Activated B cell treated with CpG ODN at 0.5 μM for 24 hours (primary cell): ENCODE results near the gene IL19. TPM values are rescaled to one million over a fixed set of nuclear protein-coding genes. Genes with fewer than 3 reads are reported as not detected.

Experiments
- ATAC-seq: fragments of 200-7000 bp; cut with Tn5 transposase; one replicate; pipeline ENCODE4 v1.10.0; 2021; ENCODE audit warnings: low read depth, mild to moderate bottlenecking, moderate library complexity
- CTCF ChIA-PET: fragments of 350-600 bp; sonication (Branson Sonifier 250); formaldehyde crosslinking; loops from one replicate; lab custom pipeline; 2021; ENCODE audit warnings: antibody characterized with exemption; lab: Charles Lee
- POLR2A ChIA-PET: fragments of 350-600 bp; sonication (Branson Sonifier 250); formaldehyde crosslinking; loops from one replicate; lab custom pipeline; 2021; ENCODE audit warnings: antibody characterized with exemption; lab: Charles Lee
- DNase-seq: peaks from one replicate; pipeline ENCODE4 v3.0.0; 2022
- H3K27ac Mint-ChIP-seq: one replicate; pipeline ENCODE4 v1.8.0; 2020; ENCODE audit warnings: mixed read lengths
- H3K27me3 Mint-ChIP-seq: one replicate; pipeline ENCODE4 v1.8.0; 2021; ENCODE audit warnings: mixed read lengths
- H3K36me3 Mint-ChIP-seq: one replicate; pipeline ENCODE4 v1.8.0; 2021; ENCODE audit warnings: low read depth, mixed read lengths
- H3K4me1 Mint-ChIP-seq: one replicate; pipeline ENCODE4 v1.8.0; 2021; ENCODE audit warnings: mixed read lengths
- H3K4me3 Mint-ChIP-seq: one replicate; pipeline ENCODE4 v1.8.0; 2020; ENCODE audit warnings: mild to moderate bottlenecking, mixed read lengths
- H3K9me3 Mint-ChIP-seq: one replicate; pipeline ENCODE4 v1.8.0; 2020; ENCODE audit warnings: mixed read lengths
- CTCF ChIP-seq: fragments of 200-600 bp; IDR thresholded peaks from one replicate; pipeline ENCODE4 v1.8.0; 2022; ENCODE audit warnings: antibody characterized with exemption, mild to moderate bottlenecking
- intact Hi-C: fragments of 100-400 bp; cut with micrococcal nuclease; formaldehyde crosslinking; loops from one replicate; pipeline ENCODE4 v1.15.1; 2024
- total RNA-seq: library from RNA; stranded (reverse); gene quantifications from 2 replicates; pipeline ENCODE4 v1.2.3, GENCODE V29; 2022

The IL19 gene
- total RNA-seq, 1 donor from 2014 or later = not detected

GRCh38 chr1:206867239-206867638 is 96.7 kb downstream of the IL19 start:
- Mint-ChIP-seq H3K27ac (no peak overlapping the region), H3K4me1 (peaks cover 6% of the 10 kb centered on the region), H3K36me3 (no peaks in the 10 kb centered on the region), H3K4me3 (no peak overlapping the region), H3K9me3 (no peaks in the 10 kb centered on the region), H3K27me3 (peaks cover 17% of the 10 kb centered on the region)
- CTCF ChIA-PET = interaction anchor here (2.6 to 5.6 kb wide), 3 partner anchors 45 to 115 kb away, joined by 12 to 47 read pairs (median 29); no protein-coding TSS in a partner anchor
- POLR2A ChIA-PET = interaction anchor here (1.1 kb wide), 1 partner anchor 64 kb away, joined by 4 read pairs; no protein-coding TSS in a partner anchor
- TF ChIP-seq CTCF = no peak
- intact Hi-C loops = loop anchor here (10.0 kb wide), 1 partner anchor 52 kb away; no protein-coding TSS in a partner anchor
- ATAC-seq (no peak), DNase-seq (no peak)

GRCh38 chr1:206867716-206868115 is 97.1 kb downstream of the IL19 start:
- DNase-seq (no peak), ATAC-seq (no peak)
- Mint-ChIP-seq H3K4me1 (peaks cover 6% of the 10 kb centered on the region), H3K36me3 (no peaks in the 10 kb centered on the region), H3K4me3 (no peak overlapping the region), H3K27ac (no peak overlapping the region), H3K27me3 (peaks cover 17% of the 10 kb centered on the region), H3K9me3 (no peaks in the 10 kb centered on the region)
- intact Hi-C loops = loop anchor here (10.0 kb wide), 1 partner anchor 53 kb away; no protein-coding TSS in a partner anchor
- ChIA-PET CTCF (interaction anchor here (2.6 to 5.6 kb wide), 3 partner anchors 45 to 114 kb away, joined by 12 to 47 read pairs (median 29); no protein-coding TSS in a partner anchor), POLR2A (no interaction called here)
- TF ChIP-seq CTCF = no peak

GRCh38 chr1:206868264-206868663 is 97.7 kb downstream of the IL19 start:
- Mint-ChIP-seq H3K36me3 (no peaks in the 10 kb centered on the region), H3K27ac (no peak overlapping the region), H3K4me3 (no peak overlapping the region), H3K4me1 (peaks cover 6% of the 10 kb centered on the region), H3K27me3 (peaks cover 11% of the 10 kb centered on the region), H3K9me3 (no peaks in the 10 kb centered on the region)
- TF ChIP-seq CTCF = no peak
- CTCF ChIA-PET = interaction anchor here (1.4 to 5.6 kb wide), 3 partner anchors 18 to 114 kb away, joined by 4 to 47 read pairs (median 12); no protein-coding TSS in a partner anchor
- POLR2A ChIA-PET = no interaction called here
- DNase-seq = no peak
- intact Hi-C loops = loop anchor here (10.0 kb wide), 1 partner anchor 53 kb away; no protein-coding TSS in a partner anchor
- ATAC-seq = no peak

GRCh38 chr1:206872139-206872538 is 101.6 kb downstream of the IL19 start:
- H3K27ac Mint-ChIP-seq = no peak overlapping the region
- CTCF ChIA-PET = interaction anchor here (1.1 to 2.1 kb wide), 3 partner anchors 11 to 111 kb away, joined by 3 to 6 read pairs (median 5); no protein-coding TSS in a partner anchor
- POLR2A ChIA-PET = no interaction called here
- ATAC-seq = no peak
- no peak for TF ChIP-seq CTCF
- peaks cover 9% of the 10 kb centered on the region for H3K27me3 Mint-ChIP-seq
- peaks cover 2% of the 10 kb centered on the region for H3K36me3 Mint-ChIP-seq
- no peaks in the 10 kb centered on the region for H3K4me1 Mint-ChIP-seq
- intact Hi-C loops = no loop called here
- no peak for DNase-seq
- peaks cover 9% of the 10 kb centered on the region for H3K9me3 Mint-ChIP-seq
- H3K4me3 Mint-ChIP-seq = no peak overlapping the region

GRCh38 chr1:206873603-206874188 is 103.1 kb downstream of the IL19 start:
- DNase-seq = no peak
- ATAC-seq = no peak
- no peaks in the 10 kb centered on the region for H3K4me1 Mint-ChIP-seq
- peaks cover 7% of the 10 kb centered on the region for H3K27me3 Mint-ChIP-seq
- no peak overlapping the region for H3K4me3 Mint-ChIP-seq
- intact Hi-C loops = no loop called here
- TF ChIP-seq CTCF = no peak
- no peak overlapping the region for H3K27ac Mint-ChIP-seq
- CTCF ChIA-PET = interaction anchor here (0.9 to 1.5 kb wide), 2 partner anchors 60 to 108 kb away, joined by 3 to 4 read pairs; no protein-coding TSS in a partner anchor
- H3K9me3 Mint-ChIP-seq = peaks cover 15% of the 10 kb centered on the region
- peaks cover 4% of the 10 kb centered on the region for H3K36me3 Mint-ChIP-seq
- POLR2A ChIA-PET = no interaction called here
